GM20431 (cell line): ENCODE data around the gene GARNL3.

Source experiments
- in situ Hi-C: fragments of 300-500 bp; cut with MseI, MboI; formaldehyde crosslinking; loops from one replicate; pipeline ENCODE4 v1.15.0; 2020; ENCODE audit warnings: low sequenced_read_pairs; ENCODE audit not compliant: unreplicated experiment

GARNL3 gene

GRCh38 chr9:127233989-127234388 lies 30.6 kb upstream of the GARNL3 start:
- in situ Hi-C loops = no loop called here

- in situ Hi-C loops = no loop called here
These were observed 26.8 kb upstream of the GARNL3 start for GRCh38 chr9:127237801-127238200.

DNA sequence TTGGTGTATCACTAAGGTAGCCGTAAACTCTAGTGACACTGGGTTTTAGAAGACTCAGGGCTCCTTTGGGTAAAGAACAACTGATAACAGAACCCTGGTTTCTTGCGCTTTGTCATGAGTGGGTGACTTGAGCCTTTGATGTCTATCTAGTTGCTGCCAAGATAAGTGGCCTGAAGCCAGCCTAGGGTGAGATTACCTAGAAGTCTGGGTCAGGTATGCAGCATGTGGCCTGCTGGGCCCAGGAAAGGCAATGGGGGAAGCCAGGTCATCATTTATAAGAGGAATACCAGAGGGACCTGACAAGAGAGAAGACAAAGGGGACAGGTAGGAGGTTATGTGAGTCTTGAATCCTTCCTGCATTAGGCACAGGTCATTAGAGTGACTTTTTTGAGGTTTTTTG lies 23.2 kb upstream of the GARNL3 start:
- in situ Hi-C loops = no loop called here

- in situ Hi-C loops = no loop called here
These were observed 19.7 kb upstream of the GARNL3 start for GRCh38 chr9:127244609-127245601.

- in situ Hi-C loops = no loop called here
These were observed 18.9 kb upstream of the GARNL3 start for GRCh38 chr9:127245637-127246164.

DNA sequence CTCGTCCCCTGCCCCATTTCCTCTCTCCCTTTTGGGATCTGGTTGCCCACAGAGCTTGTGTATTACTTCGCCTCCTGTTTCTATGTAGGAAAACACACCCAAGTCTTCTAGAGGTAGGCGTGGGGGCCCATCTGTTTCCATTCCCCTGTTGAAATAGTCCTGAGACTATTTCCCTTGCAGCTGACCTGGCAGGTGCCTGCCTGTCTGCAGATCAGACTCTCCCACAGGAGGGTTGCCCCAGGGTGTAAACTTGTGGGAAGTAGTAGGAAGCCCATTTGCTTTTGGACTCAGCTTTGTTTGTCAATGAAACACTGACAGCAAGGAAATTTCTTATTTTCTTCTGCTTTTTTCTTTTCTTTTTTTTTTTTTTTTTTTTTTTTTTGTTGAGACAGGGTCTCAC lies 16.3 kb upstream of the GARNL3 start:
- in situ Hi-C loops = no loop called here

- in situ Hi-C loops = no loop called here
These were observed 14.7 kb upstream of the GARNL3 start for GRCh38 chr9:127249877-127250276.

- in situ Hi-C loops = no loop called here
These were observed 13.6 kb upstream of the GARNL3 start for GRCh38 chr9:127250896-127251391.

DNA sequence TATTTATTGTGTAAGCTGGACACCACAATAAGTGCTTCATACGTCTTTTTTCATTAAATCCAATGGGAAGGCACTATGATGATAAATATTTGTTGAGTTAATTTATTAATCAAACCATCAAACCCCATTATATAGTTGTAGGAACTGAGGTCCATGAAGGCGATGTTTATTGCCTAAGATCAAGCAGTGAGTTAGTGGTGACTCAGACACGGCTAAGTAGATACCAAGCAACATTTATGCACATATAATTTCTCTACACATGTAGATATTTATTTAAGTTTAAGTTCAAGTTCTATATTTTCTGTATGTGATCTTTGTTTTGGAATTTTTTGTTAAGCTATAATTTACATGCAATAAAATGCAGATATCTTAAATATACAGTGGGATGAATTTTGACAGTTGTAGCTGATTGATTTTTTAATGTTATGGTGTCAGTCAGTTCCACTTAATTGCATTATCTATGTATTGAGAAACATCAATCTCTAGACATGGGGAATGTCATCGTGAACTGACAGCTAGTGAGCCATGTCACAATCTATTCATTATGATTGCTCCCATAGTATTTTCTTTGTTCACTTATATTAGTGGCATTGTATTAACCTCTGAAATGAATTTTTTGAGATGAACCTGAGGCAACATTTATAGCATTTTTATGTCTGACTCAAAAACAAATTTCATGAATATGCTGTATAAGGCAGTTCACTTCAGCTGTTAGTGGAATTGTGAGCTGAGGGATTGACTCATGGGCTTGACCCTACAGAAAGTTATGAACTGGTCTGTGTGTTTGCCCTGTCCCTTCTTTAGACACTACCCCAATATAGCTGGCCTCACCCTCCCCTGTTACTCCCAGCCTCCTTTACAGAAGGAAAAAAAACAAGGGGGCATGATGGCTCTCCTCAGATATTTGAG lies 11.9 kb upstream of the GARNL3 start:
- in situ Hi-C loops = no loop called here

DNA sequence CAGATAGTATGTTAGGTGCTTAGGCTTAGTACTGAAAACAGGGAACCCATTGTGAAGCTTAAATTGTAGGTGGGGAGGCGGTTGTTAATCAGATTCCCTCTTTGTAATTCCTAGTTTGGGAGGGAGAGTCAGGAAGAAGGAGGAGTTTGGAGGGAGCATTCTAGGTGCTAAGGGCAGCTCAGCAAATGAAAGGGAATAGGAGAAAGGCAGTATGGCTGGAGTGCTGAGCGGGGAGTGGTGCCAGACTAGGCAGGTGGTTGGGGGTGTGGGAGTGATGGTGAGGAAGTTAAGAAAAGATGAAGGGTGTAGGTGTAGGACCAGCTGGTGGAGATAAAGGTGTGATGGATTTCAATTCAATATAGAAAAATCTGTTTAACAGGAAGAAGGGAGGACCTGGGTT lies 11.1 kb upstream of the GARNL3 start:
- in situ Hi-C loops = no loop called here

GRCh38 chr9:127255692-127256091 lies 8.9 kb upstream of the GARNL3 start:
- in situ Hi-C loops = no loop called here

DNA sequence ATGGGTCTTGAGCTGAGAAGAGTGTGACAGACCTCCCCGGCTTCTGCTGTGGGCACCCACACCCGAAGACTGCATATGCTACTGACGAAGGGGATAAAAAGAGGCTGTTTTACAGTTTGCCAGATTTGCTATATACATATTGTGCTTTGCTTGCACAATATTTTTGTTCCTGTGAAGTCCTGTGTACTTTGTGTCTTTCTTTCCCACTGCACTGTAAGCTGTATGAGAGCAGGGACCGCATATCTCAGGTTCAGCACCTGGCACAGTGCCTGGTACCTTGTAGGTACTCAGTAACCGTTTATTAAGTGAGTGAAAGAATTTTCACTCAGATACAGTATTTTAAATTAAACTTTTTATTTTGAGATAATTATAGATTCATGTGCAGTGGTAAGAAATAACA lies 8.2 kb upstream of the GARNL3 start:
- in situ Hi-C loops = no loop called here

GRCh38 chr9:127258606-127259471 lies 5.7 kb upstream of the GARNL3 start:
- in situ Hi-C loops = no loop called here

DNA sequence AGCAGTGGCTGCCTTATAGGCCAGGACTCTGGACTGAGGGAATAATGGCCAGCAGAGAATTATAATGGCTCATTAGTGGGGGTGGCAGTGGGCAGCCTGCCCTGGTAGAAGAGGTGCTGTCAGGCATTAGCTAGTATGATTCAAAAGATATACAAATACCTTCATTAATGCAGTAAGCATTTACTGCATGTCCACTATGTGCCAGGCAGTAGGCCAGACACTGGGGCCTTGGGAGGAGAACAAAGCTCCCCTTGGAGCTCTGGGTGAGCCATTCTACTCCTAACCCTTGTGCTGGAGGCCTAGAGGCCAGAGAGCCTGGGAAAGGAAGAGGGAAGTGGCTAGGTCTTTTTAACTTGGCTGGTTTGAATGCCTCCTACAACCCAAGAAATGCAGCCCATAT lies 2.0 kb upstream of the GARNL3 start:
- in situ Hi-C loops = no loop called here

GRCh38 chr9:127263237-127263636 lies 1.3 kb upstream of the GARNL3 start:
- in situ Hi-C loops = no loop called here

DNA sequence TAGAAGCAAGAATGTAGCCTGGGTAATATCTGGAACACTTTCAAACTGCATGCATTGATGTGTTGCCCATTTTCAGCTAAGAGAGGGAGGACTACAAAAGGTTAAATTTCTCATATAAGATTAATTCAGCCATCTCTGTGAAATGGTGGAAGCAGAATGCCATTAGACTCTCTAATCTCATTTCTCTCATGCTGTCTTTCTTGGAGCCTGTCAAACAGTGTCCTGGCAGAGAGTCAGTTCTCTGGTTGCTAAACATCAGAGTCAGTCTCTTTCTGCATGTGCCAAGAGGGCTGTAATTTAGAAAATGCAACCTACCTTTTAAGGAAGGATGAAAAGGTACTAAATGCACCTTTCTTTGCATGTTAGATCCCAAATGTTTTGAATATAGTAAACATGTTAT lies 910 bp upstream of the GARNL3 start:
- in situ Hi-C loops = no loop called here

DNA sequence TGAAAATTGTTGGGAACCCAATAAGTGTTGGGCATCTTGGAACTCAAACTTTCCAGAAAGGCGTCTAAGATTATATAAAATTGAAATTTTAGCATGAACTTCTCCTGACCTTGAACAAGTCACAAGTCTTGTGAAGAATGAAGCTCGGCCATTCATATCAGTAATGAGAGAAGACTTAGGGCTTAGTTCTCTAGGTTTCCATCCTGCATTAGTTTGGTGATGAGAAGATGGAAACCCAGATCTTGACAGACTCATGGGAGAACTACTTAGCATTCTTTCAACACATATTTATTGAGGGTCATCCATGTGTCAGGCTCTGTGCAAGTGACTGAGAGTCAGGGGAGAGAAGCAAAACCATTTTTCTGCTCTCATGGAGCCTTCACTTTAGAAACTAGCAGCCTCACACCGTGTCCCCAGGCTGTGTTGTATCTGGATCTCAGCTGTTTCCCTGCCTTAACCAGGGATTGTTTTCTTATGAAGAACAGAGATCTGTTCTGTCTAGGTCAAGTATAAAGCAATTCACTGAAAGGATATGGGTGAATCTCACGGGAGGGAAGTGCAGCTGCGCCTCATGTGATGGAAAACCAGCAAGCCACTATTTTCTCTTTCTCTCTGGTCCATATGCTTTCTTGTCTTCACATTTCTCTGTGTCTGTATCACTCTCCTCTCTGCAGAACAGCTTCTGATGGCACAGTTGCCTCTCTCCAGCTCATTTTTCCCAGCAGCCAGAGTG lies 3.4 kb downstream of the GARNL3 start:
- in situ Hi-C loops = no loop called here

GRCh38 chr9:127269449-127269848 lies 4.9 kb downstream of the GARNL3 start:
- in situ Hi-C loops = no loop called here

DNA sequence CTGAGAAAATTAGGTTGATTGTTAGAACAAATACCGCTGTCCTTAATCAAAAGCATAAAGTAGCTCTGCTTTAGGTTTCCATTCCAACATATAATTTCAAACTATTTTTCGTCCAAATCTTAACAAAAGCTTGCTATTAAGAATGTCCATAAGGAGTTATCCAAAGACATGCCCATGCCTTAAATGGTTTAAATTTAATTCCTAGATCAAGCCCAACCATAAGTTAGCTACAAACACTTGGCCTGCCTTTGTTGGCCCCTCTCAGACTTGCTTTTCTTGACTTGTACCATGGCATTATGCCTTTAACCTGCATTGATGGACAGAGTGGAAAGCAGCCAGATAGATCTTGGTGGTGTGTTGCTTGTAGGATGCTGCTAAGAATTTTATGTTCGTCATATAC lies 8.8 kb downstream of the GARNL3 start:
- in situ Hi-C loops = no loop called here
